C4-2B (cell line): ENCODE results near the gene PAX6.

Experiments used
- CTCF ChIP-seq: fragments of 450-650 bp; conservative IDR thresholded peaks from 2 replicates; pipeline ENCODE4 v1.5.1; 2017; ENCODE audit warnings: mild to moderate bottlenecking
- ZFX ChIP-seq: fragments of 450-650 bp; IDR thresholded peaks from 2 replicates; pipeline ENCODE4 v1.6.1; 2017

GRCh38 chr11:31799435-31800397, 11.4 kb downstream of the PAX6 start:
- TF ChIP-seq CTCF (no peak), ZFX (no peak)
